ENCODE data around the gene GTF2E1. TPM values are rescaled to one million over a fixed set of nuclear protein-coding genes. Genes with fewer than 3 reads are reported as not detected.

The GTF2E1 gene
- total and polyA plus RNA-seq, 10 of the 15 experiments (the other 5 are each of a cell fraction or from before 2014, with no cell fraction given): 9.2 to 24.9 (median 16.2) TPM

DNA sequence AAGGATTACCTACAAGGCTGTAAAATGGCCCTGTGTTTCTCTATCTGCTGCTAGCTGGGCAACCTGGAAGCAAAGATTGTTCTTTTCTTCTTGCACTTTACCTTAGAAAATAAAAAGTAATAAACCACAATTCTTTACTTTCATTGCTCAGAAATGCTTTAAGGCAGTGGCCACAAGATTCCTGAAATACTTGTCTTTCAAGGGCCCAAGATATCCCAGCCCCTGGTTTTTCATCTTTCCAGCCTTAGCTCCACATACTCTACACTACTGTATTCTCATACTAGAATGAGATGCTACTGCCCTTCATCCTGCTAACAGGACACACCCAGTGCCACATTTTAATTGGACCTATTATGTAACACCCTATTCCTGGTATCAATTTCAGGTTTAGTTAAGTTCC is 78.9 kb downstream of the GTF2E1 start (continued):
- TF ChIP-seq, protein P1, sequence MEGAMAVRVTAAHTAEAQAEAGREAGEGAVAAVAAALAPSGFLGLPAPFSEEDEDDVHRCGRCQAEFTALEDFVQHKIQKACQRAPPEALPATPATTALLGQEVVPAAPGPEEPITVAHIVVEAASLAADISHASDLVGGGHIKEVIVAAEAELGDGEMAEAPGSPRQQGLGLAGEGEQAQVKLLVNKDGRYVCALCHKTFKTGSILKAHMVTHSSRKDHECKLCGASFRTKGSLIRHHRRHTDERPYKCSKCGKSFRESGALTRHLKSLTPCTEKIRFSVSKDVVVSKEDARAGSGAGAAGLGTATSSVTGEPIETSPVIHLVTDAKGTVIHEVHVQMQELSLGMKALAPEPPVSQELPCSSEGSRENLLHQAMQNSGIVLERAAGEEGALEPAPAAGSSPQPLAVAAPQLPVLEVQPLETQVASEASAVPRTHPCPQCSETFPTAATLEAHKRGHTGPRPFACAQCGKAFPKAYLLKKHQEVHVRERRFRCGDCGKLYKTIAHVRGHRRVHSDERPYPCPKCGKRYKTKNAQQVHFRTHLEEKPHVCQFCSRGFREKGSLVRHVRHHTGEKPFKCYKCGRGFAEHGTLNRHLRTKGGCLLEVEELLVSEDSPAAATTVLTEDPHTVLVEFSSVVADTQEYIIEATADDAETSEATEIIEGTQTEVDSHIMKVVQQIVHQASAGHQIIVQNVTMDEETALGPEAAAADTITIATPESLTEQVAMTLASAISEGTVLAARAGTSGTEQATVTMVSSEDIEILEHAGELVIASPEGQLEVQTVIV (IDR thresholded peaks at IDR 0.05; ENCODE audit: borderline replicate concordance, partially characterized antibody): no peak
- TF ChIP-seq, protein P2, sequence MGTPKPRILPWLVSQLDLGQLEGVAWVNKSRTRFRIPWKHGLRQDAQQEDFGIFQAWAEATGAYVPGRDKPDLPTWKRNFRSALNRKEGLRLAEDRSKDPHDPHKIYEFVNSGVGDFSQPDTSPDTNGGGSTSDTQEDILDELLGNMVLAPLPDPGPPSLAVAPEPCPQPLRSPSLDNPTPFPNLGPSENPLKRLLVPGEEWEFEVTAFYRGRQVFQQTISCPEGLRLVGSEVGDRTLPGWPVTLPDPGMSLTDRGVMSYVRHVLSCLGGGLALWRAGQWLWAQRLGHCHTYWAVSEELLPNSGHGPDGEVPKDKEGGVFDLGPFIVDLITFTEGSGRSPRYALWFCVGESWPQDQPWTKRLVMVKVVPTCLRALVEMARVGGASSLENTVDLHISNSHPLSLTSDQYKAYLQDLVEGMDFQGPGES (IDR thresholded peaks at IDR 0.05): no peak

DNA sequence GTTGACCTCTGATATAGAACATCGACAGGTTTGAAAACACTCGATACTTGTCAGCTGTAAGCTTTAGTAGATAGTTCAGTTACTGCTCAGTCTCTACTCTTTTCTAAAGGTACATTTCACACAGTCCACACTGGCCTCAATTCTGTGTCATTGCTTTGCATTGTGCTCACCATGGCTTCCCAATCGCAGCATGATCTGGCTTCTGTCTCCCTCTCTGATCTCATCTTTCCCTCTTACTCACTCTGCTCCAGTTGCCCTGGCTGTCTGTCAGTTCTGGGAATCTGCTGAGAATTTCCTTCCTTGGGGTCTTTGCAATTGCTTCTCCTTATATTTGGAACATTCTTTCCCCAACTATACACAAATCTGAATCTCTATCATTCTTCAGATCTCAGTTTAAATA is 80.6 kb downstream of the GTF2E1 start:
- H2AFZ ChIP-seq (ENCODE audit: control insufficient read depth, low read depth, low read length): no peak overlapping the region
- DNase-seq (ENCODE audit: low read depth, low spot score) (no peak), FAIRE-seq (no peak), ATAC-seq (no peak)
- no peak overlapping the region for H3K9ac ChIP-seq (ENCODE audit: control insufficient read depth, insufficient read depth, low read length)
- no peaks in the 10 kb centered on the region for H3K79me2 ChIP-seq (ENCODE audit: control insufficient read depth, insufficient read depth, low read length)
- H3K36me3 ChIP-seq (ENCODE audit: control insufficient read depth in 2 of 2, insufficient read depth in 2 of 2, low read length in 1 of 2): no peaks in the 10 kb centered on the region
- CTCF ChIA-PET: no interaction called here
- POLR2A ChIA-PET: no interaction called here
- no peaks in the 10 kb centered on the region for H3K9me3 ChIP-seq (replicated peaks; ENCODE audit: control insufficient read depth, insufficient read depth, low read length)
- H3K27me3 ChIP-seq (replicated peaks in 1 of 2; ENCODE audit: control insufficient read depth in 2 of 2, insufficient read depth in 2 of 2, low read length in 1 of 2): no peaks in the 10 kb centered on the region
- H3K27ac ChIP-seq (ENCODE audit: control insufficient read depth, insufficient read depth): no peak overlapping the region
- 12% methylated on average over 3 of the region's 3 CpGs for WGBS (ENCODE audit: insufficient coverage, insufficient replicate concordance, low lambda C conversion rate, missing lambda C conversion rate)
- SMC1A ChIA-PET (ENCODE audit: uncharacterized antibody, unreplicated experiment): no interaction called here
- RAD21 ChIA-PET (ENCODE audit: unreplicated experiment): no interaction called here
- BruUV-seq (replicated peaks): no TSS peak
- H3K4me2 ChIP-seq (ENCODE audit: control insufficient read depth, insufficient read depth): no peak overlapping the region
- no peaks in the 10 kb centered on the region for H4K20me1 ChIP-seq (ENCODE audit: control insufficient read depth, insufficient read depth)
- intact Hi-C loops (cut with micrococcal nuclease; ENCODE audit: unreplicated experiment): no loop called here
- in situ Hi-C loops (cut with MboI): no loop called here
- no peaks in the 10 kb centered on the region for H3K4me1 ChIP-seq (ENCODE audit: control insufficient read depth, insufficient read depth, low read length)
- H3K4me3 ChIP-seq: no peak overlapping the region
- TF ChIP-seq, protein P3, sequence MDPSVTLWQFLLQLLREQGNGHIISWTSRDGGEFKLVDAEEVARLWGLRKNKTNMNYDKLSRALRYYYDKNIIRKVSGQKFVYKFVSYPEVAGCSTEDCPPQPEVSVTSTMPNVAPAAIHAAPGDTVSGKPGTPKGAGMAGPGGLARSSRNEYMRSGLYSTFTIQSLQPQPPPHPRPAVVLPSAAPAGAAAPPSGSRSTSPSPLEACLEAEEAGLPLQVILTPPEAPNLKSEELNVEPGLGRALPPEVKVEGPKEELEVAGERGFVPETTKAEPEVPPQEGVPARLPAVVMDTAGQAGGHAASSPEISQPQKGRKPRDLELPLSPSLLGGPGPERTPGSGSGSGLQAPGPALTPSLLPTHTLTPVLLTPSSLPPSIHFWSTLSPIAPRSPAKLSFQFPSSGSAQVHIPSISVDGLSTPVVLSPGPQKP (IDR thresholded peaks at IDR 0.05; ENCODE audit: low read depth, low read length): no peak
- TF ChIP-seq, protein P4, sequence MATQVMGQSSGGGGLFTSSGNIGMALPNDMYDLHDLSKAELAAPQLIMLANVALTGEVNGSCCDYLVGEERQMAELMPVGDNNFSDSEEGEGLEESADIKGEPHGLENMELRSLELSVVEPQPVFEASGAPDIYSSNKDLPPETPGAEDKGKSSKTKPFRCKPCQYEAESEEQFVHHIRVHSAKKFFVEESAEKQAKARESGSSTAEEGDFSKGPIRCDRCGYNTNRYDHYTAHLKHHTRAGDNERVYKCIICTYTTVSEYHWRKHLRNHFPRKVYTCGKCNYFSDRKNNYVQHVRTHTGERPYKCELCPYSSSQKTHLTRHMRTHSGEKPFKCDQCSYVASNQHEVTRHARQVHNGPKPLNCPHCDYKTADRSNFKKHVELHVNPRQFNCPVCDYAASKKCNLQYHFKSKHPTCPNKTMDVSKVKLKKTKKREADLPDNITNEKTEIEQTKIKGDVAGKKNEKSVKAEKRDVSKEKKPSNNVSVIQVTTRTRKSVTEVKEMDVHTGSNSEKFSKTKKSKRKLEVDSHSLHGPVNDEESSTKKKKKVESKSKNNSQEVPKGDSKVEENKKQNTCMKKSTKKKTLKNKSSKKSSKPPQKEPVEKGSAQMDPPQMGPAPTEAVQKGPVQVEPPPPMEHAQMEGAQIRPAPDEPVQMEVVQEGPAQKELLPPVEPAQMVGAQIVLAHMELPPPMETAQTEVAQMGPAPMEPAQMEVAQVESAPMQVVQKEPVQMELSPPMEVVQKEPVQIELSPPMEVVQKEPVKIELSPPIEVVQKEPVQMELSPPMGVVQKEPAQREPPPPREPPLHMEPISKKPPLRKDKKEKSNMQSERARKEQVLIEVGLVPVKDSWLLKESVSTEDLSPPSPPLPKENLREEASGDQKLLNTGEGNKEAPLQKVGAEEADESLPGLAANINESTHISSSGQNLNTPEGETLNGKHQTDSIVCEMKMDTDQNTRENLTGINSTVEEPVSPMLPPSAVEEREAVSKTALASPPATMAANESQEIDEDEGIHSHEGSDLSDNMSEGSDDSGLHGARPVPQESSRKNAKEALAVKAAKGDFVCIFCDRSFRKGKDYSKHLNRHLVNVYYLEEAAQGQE (IDR thresholded peaks at IDR 0.05; ENCODE audit: low read depth, low read length): no peak
- TF ChIP-seq ETV6 (conservative IDR thresholded peaks at IDR 0.05 in 1 of 2, IDR thresholded peaks at IDR 0.05 in 1 of 2; ENCODE audit: borderline replicate concordance in 1 of 2, low read depth in 1 of 2): no peak
- TF ChIP-seq, protein P5, sequence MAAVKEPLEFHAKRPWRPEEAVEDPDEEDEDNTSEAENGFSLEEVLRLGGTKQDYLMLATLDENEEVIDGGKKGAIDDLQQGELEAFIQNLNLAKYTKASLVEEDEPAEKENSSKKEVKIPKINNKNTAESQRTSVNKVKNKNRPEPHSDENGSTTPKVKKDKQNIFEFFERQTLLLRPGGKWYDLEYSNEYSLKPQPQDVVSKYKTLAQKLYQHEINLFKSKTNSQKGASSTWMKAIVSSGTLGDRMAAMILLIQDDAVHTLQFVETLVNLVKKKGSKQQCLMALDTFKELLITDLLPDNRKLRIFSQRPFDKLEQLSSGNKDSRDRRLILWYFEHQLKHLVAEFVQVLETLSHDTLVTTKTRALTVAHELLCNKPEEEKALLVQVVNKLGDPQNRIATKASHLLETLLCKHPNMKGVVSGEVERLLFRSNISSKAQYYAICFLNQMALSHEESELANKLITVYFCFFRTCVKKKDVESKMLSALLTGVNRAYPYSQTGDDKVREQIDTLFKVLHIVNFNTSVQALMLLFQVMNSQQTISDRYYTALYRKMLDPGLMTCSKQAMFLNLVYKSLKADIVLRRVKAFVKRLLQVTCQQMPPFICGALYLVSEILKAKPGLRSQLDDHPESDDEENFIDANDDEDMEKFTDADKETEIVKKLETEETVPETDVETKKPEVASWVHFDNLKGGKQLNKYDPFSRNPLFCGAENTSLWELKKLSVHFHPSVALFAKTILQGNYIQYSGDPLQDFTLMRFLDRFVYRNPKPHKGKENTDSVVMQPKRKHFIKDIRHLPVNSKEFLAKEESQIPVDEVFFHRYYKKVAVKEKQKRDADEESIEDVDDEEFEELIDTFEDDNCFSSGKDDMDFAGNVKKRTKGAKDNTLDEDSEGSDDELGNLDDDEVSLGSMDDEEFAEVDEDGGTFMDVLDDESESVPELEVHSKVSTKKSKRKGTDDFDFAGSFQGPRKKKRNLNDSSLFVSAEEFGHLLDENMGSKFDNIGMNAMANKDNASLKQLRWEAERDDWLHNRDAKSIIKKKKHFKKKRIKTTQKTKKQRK (IDR thresholded peaks at IDR 0.05; ENCODE audit: low read depth, low read length): no peak
- TF ChIP-seq SMC3 (IDR thresholded peaks at IDR 0.05; ENCODE audit: borderline replicate concordance, low read length): no peak
- no peak for TF ChIP-seq BRCA1 (IDR thresholded peaks at IDR 0.05; ENCODE audit: low read depth, low read length)
- TF ChIP-seq TCF3 (IDR thresholded peaks at IDR 0.05; ENCODE audit: borderline replicate concordance, insufficient read depth, low read depth, low read length): no peak
